HepG2 (cell line): ENCODE data around the gene FAM9B. TPM values are rescaled to one million over a fixed set of nuclear protein-coding genes. Genes with fewer than 3 reads are reported as not detected.

ENCODE experiments used
- ATAC-seq: fragments of 200-7000 bp; cut with Tn5 transposase; 3 replicates; pipeline ENCODE4 v1.9.1; 2020; ENCODE audit warnings: mild to moderate bottlenecking, moderate library complexity
- BruUV-seq: library from RNA; stranded (reverse); fragments of 400-500 nt; replicated peaks from 2 replicates; lab custom pipeline; 2021; lab: Mats Ljungman, UMichigan
- CTCF ChIA-PET: fragments of 300-600 bp; formaldehyde crosslinking; extraction: SDS; loops from one replicate; lab custom pipeline; 2021; ENCODE audit warnings: low total read pairs, inconsistent platforms, low intra/inter-chr PET ratio; lab: Yijun Ruan, JAX
- POLR2A ChIA-PET: fragments of 350-600 bp; sonication (Branson Sonifier 250); formaldehyde crosslinking; loops from one replicate; lab custom pipeline; 2020; ENCODE audit warnings: antibody characterized with exemption, inconsistent platforms; lab: Yijun Ruan, JAX
- DNase-seq: peaks from one replicate; pipeline ENCODE4 v3.0.0-alpha.2; 2015; ENCODE audit warnings: low spot score
- FAIRE-seq: peaks from 3 replicates; lab custom pipeline; 2011; peaks lifted over from hg19 to GRCh38; lab: Jason Lieb, UNC
- H2AFZ ChIP-seq: one replicate; pipeline ENCODE4 v1.6.1; 2011; ENCODE audit warnings: low read length, inconsistent platforms
- H3K27ac ChIP-seq: fragments of 300-600 bp; 3 replicates; pipeline ENCODE4 v1.8.0; 2011; ENCODE audit warnings: mixed run types, mild to moderate bottlenecking, mixed read lengths, low read length, inconsistent platforms; ENCODE audit not compliant: insufficient read depth; ENCODE audit errors: extremely low read length
- H3K27me3 ChIP-seq, 2 experiments: fragments of 200-600 bp in 1 of 2; 2 replicates in 1 of 2; 3 replicates in 1 of 2; pipeline versions ENCODE4 v1.6.0 to v1.8.0; 2011; ENCODE audit warnings: low read length in 2 of 2, mild to moderate bottlenecking in 2 of 2, moderate library complexity in 2 of 2, inconsistent platforms in 1 of 2; ENCODE audit not compliant: insufficient read depth in 2 of 2, control insufficient read depth in 1 of 2
- H3K36me3 ChIP-seq, 2 experiments: fragments of 200-600 bp in 1 of 2; replicated peaks in 1 of 2; 2 replicates in 1 of 2; 3 replicates in 1 of 2; pipeline versions ENCODE4 v1.5.1 to v1.8.0; 2011; ENCODE audit warnings: low read length in 2 of 2, inconsistent platforms in 1 of 2; ENCODE audit not compliant: insufficient read depth in 2 of 2, control insufficient read depth in 1 of 2
- H3K4me1 ChIP-seq: 2 replicates; pipeline ENCODE4 v1.5.1; 2012; ENCODE audit warnings: low read length, inconsistent platforms; ENCODE audit not compliant: insufficient read depth
- H3K4me2 ChIP-seq: 2 replicates; pipeline ENCODE4 v1.6.0; 2011; ENCODE audit warnings: low read depth, low read length, inconsistent platforms
- H3K4me3 ChIP-seq, 3 experiments: fragments of 200-600 bp in 1 of 3; sonication (generic), shearing (Covaris generic) in 1 of 3; replicated peaks in 1 of 3; 2 replicates each; pipeline ENCODE4 v1.5.1; 2011 to 2016; ENCODE audit warnings: low read length in 3 of 3, inconsistent platforms in 2 of 3, low read depth in 2 of 3, mild to moderate bottlenecking in 2 of 3, control low read depth in 1 of 3, mixed read lengths in 1 of 3; ENCODE audit not compliant: insufficient read depth in 1 of 3
- H3K79me2 ChIP-seq: one replicate; pipeline ENCODE4 v1.6.1; 2011; ENCODE audit warnings: low read length, inconsistent platforms; ENCODE audit not compliant: insufficient read depth
- H3K9ac ChIP-seq: 2 replicates; pipeline ENCODE4 v1.6.0; 2011; ENCODE audit warnings: mild to moderate bottlenecking, low read depth, low read length, inconsistent platforms; ENCODE audit not compliant: insufficient read depth
- H3K9me3 ChIP-seq: 2 replicates; pipeline ENCODE4 v1.5.1; 2012; ENCODE audit warnings: mild to moderate bottlenecking, low read length
- H4K20me1 ChIP-seq: 2 replicates; pipeline ENCODE4 v1.6.0; 2011; ENCODE audit warnings: inconsistent platforms, mild to moderate bottlenecking, low read length, moderate library complexity; ENCODE audit not compliant: insufficient read depth
- EHMT2 ChIP-seq: fragments of 200-600 bp; sonication (generic); IDR thresholded peaks from 2 replicates; pipeline ENCODE4 v1.7.0; 2017; ENCODE audit warnings: antibody characterized with exemption, low read depth, low read length, borderline replicate concordance
- ETV5 ChIP-seq: IDR thresholded peaks from 2 replicates; pipeline ENCODE4 v1.6.1; 2018; ENCODE audit warnings: missing biosample characterization, missing genetic modification reagents, inconsistent platforms, borderline replicate concordance
- SNRNP70 ChIP-seq: fragments of 200-400 bp; formaldehyde crosslinking; IDR thresholded peaks from 2 replicates; pipeline ENCODE4 v1.6.1; 2017; ENCODE audit warnings: mild to moderate bottlenecking, low read depth, low read length, moderate library complexity
- SP5 ChIP-seq: IDR thresholded peaks from 2 replicates; pipeline ENCODE4 v1.6.1; 2016; ENCODE audit warnings: low read depth, borderline replicate concordance
- ZNF101 ChIP-seq: sonication (generic); formaldehyde crosslinking; IDR thresholded peaks from 2 replicates; pipeline ENCODE4 v1.4.0; 2020; ENCODE audit warnings: mild to moderate bottlenecking, low read depth, missing genetic modification reagents, borderline replicate concordance
- ZNF124 ChIP-seq: sonication (generic); formaldehyde crosslinking; IDR thresholded peaks from 2 replicates; pipeline ENCODE4 v1.4.0; 2020; ENCODE audit warnings: missing genetic modification reagents
- ZNF274 ChIP-seq: sonication (generic); formaldehyde crosslinking; IDR thresholded peaks from 2 replicates; pipeline ENCODE4 v1.5.1; 2020; ENCODE audit warnings: mild to moderate bottlenecking, missing genetic modification reagents
- ZNF431 ChIP-seq: sonication (generic); formaldehyde crosslinking; IDR thresholded peaks from 2 replicates; pipeline ENCODE4 v1.9.0; 2022; ENCODE audit warnings: missing genetic modification reagents, low read depth, mild to moderate bottlenecking, borderline replicate concordance
- ZNF766 ChIP-seq: sonication (generic); formaldehyde crosslinking; IDR thresholded peaks from 2 replicates; pipeline ENCODE4 v1.5.0; 2020; ENCODE audit warnings: missing genetic modification reagents, borderline replicate concordance
- WGBS: methylation state at CpG from one replicate; pipeline ENCODE4 v1.1.6; 2017; ENCODE audit warnings: low lambda C conversion rate; 5-methylcytosine and 5-hydroxymethylcytosine counted together
- in situ Hi-C: cut with HindIII; loops from 2 replicates; pipeline ENCODE4 v1.10.0; 2017; ENCODE audit warnings: low pct_unique_long_range_greater_than_20kb; ENCODE audit not compliant: extremely low pct_ligation_motif_present
- intact Hi-C: fragments of 100-400 bp; cut with micrococcal nuclease; formaldehyde crosslinking; loops from one replicate; pipeline ENCODE4 v1.10.0; 2022; ENCODE audit not compliant: unreplicated experiment
- polyA plus RNA-seq, 8 experiments: library from polyadenylated mRNA; depleted of rRNA in 3 of 8; stranded (reverse) in 7 of 8; unstranded in 1 of 8; fragments of >200 nt; fragmentation: Illumina TruSeq in 4 of 8; extraction: Trizol in 4 of 8; gene quantifications; 2 replicates each; pipeline versions ENCODE4 v1.2.1 to v1.2.3, GENCODE V29; 2011 to 2016; ENCODE audit warnings: low read depth in 4 of 8, missing spikeins in 1 of 8, mixed read lengths in 1 of 8; ENCODE audit not compliant: insufficient read depth in 1 of 8
- total RNA-seq, 5 experiments: library from RNA; depleted of rRNA; stranded (reverse); fragments of >200 nt; fragmentation: Illumina TruSeq; extraction: Trizol; gene quantifications; 2 replicates each; pipeline ENCODE4 v1.2.3, GENCODE V29; 2016; ENCODE audit warnings: low read depth in 1 of 5
- TF ChIP-seq, protein P1 (sequence below): sonication (generic); formaldehyde crosslinking; IDR thresholded peaks from 2 replicates; pipeline ENCODE4 v1.5.0; 2020; ENCODE audit warnings: mild to moderate bottlenecking, missing genetic modification reagents
- TF ChIP-seq, protein P2 (sequence below): sonication (generic); formaldehyde crosslinking; IDR thresholded peaks from 2 replicates; pipeline ENCODE4 v1.5.0; 2020; ENCODE audit warnings: missing genetic modification reagents

Gene FAM9B
- total and polyA plus RNA-seq, 2 of the 13 experiments (the other 11 are each of a cell fraction or from before 2014, with no cell fraction given) = not detected

DNA sequence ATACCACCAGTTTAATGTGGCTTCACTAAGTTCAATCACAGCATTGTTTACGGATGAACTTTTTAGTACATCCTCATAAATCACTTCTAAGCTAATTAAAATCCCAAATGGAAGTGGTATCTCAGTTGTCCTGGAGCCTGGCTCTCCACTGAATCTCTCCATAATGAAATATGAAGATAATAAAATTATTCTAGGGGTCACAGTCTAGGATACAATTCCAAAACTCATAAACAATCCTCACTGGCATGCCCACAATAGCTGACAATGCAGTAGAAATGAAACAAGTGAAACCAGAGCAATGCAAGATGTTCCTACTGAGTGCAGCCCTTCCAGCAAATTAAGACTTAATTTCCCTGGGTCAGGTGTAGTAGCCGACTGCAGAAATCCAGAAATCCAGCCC, 47.3 kb upstream of the FAM9B start:
- FAIRE-seq (no peak), ATAC-seq (no peak), DNase-seq (no peak)
- Histone ChIP-seq H4K20me1 (no peaks in the 10 kb centered on the region), H2AFZ (no peak overlapping the region), H3K9ac (no peak overlapping the region), H3K79me2 (no peaks in the 10 kb centered on the region), H3K4me1 (no peaks in the 10 kb centered on the region), H3K36me3 (no peaks in the 10 kb centered on the region), H3K4me3 (no peak overlapping the region)
- POLR2A ChIA-PET = no interaction called here
- CTCF ChIA-PET = no interaction called here
- no TSS peak for BruUV-seq
- no peak for TF ChIP-seq ZNF124 (CRISPR knock-in tag)
- no peak for TF ChIP-seq SP5
- TF ChIP-seq EHMT2 = no peak
- TF ChIP-seq ETV5 (CRISPR knock-in tag) = no peak
- TF ChIP-seq, all 625 proteins: peak for 0
- no peak overlapping the region for H3K27ac ChIP-seq
- H3K4me2 ChIP-seq = no peak overlapping the region
- in situ Hi-C loops (no loop called here), intact Hi-C loops (no loop called here)
- 10% methylated on average over 1 of the region's 2 CpGs for WGBS
- H3K27me3 ChIP-seq = no peaks in the 10 kb centered on the region
- no peaks in the 10 kb centered on the region for H3K9me3 ChIP-seq

DNA sequence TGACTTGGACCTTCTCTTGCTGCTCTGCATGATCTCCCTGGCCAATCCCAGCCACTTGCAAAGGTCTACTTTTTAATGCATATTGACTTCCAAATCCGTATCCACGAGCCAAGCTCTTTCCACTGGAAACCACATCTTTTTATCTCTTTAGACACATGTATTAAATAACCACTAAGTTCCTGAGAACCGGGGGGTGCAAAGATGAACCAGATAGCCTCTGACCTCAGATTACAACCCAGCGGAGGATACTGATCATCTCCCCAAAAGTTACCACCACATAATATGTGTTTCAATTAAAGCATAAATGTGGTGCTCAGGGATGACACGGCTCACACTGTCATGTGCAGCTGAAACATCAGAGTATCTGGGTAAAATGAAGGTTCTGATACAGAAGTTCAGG, 40.4 kb upstream of the FAM9B start:
- ChIA-PET CTCF (no interaction called here), POLR2A (no interaction called here)
- Histone ChIP-seq H3K4me1 (no peaks in the 10 kb centered on the region), H2AFZ (no peak overlapping the region), H3K4me3 (no peak overlapping the region), H3K4me2 (no peak overlapping the region), H4K20me1 (no peaks in the 10 kb centered on the region), H3K27me3 (no peaks in the 10 kb centered on the region), H3K36me3 (no peaks in the 10 kb centered on the region), H3K9ac (no peak overlapping the region), H3K27ac (no peak overlapping the region), H3K79me2 (no peaks in the 10 kb centered on the region), H3K9me3 (no peaks in the 10 kb centered on the region)
- no TSS peak for BruUV-seq
- TF ChIP-seq ZNF101 (CRISPR knock-in tag) (no peak), SNRNP70 (no peak), ZNF274 (CRISPR knock-in tag) (no peak), ZNF766 (CRISPR knock-in tag) (no peak), ZNF431 (CRISPR knock-in tag) (no peak)
- TF ChIP-seq, protein P1, sequence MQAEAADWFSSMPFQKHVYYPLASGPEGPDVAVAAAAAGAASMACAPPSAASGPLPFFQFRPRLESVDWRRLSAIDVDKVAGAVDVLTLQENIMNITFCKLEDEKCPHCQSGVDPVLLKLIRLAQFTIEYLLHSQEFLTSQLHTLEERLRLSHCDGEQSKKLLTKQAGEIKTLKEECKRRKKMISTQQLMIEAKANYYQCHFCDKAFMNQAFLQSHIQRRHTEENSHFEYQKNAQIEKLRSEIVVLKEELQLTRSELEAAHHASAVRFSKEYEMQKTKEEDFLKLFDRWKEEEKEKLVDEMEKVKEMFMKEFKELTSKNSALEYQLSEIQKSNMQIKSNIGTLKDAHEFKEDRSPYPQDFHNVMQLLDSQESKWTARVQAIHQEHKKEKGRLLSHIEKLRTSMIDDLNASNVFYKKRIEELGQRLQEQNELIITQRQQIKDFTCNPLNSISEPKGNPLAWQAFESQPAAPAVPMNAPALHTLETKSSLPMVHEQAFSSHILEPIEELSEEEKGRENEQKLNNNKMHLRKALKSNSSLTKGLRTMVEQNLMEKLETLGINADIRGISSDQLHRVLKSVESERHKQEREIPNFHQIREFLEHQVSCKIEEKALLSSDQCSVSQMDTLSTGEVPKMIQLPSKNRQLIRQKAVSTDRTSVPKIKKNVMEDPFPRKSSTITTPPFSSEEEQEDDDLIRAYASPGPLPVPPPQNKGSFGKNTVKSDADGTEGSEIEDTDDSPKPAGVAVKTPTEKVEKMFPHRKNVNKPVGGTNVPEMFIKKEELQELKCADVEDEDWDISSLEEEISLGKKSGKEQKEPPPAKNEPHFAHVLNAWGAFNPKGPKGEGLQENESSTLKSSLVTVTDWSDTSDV (CRISPR knock-in tag) = no peak
- TF ChIP-seq, protein P2, sequence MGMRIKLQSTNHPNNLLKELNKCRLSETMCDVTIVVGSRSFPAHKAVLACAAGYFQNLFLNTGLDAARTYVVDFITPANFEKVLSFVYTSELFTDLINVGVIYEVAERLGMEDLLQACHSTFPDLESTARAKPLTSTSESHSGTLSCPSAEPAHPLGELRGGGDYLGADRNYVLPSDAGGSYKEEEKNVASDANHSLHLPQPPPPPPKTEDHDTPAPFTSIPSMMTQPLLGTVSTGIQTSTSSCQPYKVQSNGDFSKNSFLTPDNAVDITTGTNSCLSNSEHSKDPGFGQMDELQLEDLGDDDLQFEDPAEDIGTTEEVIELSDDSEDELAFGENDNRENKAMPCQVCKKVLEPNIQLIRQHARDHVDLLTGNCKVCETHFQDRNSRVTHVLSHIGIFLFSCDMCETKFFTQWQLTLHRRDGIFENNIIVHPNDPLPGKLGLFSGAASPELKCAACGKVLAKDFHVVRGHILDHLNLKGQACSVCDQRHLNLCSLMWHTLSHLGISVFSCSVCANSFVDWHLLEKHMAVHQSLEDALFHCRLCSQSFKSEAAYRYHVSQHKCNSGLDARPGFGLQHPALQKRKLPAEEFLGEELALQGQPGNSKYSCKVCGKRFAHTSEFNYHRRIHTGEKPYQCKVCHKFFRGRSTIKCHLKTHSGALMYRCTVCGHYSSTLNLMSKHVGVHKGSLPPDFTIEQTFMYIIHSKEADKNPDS (CRISPR knock-in tag) = no peak
- FAIRE-seq (no peak), ATAC-seq (no peak), DNase-seq (no peak)
- in situ Hi-C loops (no loop called here), intact Hi-C loops (no loop called here)
- 0% methylated on average over 5 of the region's 5 CpGs for WGBS
